HT-29 (cell line): ENCODE results near the gene SLC35A3. TPM values are rescaled to one million over a fixed set of nuclear protein-coding genes. Genes with fewer than 3 reads are reported as not detected.
"Not testable (repeated sequence)": the region's sequence is repeated elsewhere in the genome, so short reads cannot be mapped to it uniquely, and the experiment has no call there.

Experiments used
- DNase-seq: peaks from one replicate; pipeline ENCODE4 v3.0.0-alpha.2; 2015; ENCODE audit warnings: low spot score
- total RNA-seq: library from RNA; depleted of rRNA; stranded (reverse); fragments of >200 nt; shearing (Covaris generic); gene quantifications from 2 replicates; pipeline ENCODE4 v1.2.3, GENCODE V29; 2014

Gene SLC35A3
- total RNA-seq, 1 experiment from 2014 or later: 30.8 TPM

GRCh38 chr1:99972066-99972465 lies 2.3 kb downstream of the SLC35A3 start:
- not testable (repeated sequence) for DNase-seq

GRCh38 chr1:99975529-99975928 lies 5.7 kb downstream of the SLC35A3 start:
- no peak for DNase-seq

GRCh38 chr1:99977326-99977725 lies 7.5 kb downstream of the SLC35A3 start:
- not testable (repeated sequence) for DNase-seq

- no peak for DNase-seq
Observed at GRCh38 chr1:99978218-99978617, 8.4 kb downstream of the SLC35A3 start.

DNA sequence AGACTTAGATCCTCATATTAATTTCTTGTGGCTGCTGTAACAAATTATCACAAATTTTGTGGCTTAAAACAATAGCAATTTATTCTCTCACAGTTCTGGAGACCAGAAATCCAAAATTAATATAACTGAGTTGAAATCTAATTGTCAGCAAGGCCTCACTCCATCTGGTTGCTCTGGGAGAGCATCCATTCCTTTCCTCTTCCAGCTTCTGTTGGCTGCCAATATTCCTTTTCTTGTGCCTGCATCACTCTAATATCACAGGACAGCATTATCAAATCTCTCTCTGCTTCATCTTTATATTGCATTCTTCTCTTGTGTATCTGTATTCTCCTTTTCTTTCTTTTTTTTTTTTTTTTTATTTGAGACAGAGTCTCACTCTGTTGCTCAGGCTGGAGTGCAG lies 9.3 kb downstream of the SLC35A3 start:
- no peak for DNase-seq

DNA sequence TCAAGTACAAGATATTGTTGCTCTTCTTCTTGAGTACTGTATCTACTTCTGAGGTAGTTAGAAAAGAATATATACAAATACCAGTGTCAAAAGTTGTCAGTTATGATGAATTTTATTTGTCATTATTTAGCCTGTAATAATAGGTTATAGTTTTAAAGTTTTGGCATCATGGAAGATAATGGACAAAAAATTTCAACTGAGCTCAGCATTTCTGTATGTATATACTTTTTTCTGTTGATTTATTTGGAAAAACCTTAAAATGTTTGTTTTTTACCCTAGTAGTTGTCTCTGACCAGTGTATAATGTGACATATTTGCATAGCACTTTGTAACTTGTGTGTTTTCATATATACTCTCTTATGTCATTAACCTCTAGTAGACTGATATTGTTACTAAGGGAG lies 11.1 kb downstream of the SLC35A3 start:
- DNase-seq: no peak

GRCh38 chr1:99986656-99987225 lies 16.9 kb downstream of the SLC35A3 start:
- no peak for DNase-seq

DNA sequence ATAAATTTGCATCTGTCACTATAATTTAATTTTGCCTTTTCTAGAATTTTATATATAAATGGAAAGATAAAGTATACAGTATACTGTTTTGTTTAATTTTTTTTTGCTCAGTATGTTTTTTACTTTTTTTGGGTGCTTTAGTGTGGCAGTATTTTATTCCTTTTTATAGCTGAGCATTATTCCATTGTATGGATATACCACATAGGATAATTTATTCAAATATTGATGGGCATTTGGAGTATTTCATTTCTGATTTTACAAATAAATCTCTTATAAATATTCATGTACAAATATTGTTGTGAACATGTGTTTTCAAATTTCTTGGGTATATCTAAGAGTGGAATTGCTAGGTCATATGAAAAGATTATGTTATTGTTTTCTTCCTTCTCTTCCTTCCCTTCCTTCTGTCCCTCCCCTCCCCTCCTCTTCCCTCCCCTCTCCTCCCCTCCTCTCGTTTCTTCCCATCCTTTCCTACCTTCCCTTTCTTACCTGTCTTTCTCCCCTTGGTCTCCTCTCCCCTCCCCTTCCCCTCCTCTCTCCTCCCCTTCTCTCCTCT lies 18.5 kb downstream of the SLC35A3 start:
- DNase-seq: no peak

- no peak for DNase-seq
Observed at GRCh38 chr1:99992044-99992722, 22.4 kb downstream of the SLC35A3 start.

GRCh38 chr1:99992760-99993467 lies 23.1 kb downstream of the SLC35A3 start:
- no peak for DNase-seq

DNA sequence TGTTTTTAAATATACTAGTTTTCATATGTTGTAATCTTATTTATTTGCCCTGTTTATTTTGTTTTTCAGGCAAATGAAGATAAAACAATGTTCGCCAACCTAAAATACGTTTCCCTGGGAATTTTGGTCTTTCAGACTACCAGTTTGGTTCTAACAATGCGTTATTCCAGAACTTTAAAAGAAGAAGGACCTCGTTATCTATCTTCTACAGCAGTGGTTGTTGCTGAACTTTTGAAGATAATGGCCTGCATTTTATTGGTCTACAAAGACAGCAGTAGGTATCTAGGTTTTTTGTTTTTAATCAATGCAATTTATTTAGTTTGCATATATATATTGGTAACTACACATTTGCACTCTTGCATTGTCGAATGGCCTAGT lies 23.7 kb downstream of the SLC35A3 start:
- no peak for DNase-seq

DNA sequence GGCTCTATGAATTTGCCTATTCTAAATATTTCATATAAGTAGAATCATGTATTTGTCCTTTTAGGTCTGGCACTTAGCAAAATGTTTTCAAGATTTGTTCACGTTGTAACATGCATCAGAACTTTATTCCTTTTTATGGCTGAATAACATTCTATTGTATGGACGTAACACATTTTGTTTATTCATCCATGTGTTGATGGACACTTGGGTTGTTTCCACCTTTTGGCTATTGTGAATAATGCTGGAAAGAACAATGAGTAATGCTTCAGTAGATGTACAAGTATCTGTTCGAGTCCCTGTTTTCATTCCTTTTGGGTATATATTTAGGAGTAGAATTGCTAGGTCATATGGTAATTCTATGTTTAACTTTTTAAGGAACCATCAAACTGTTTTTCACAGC lies 24.7 kb downstream of the SLC35A3 start:
- DNase-seq: no peak

DNA sequence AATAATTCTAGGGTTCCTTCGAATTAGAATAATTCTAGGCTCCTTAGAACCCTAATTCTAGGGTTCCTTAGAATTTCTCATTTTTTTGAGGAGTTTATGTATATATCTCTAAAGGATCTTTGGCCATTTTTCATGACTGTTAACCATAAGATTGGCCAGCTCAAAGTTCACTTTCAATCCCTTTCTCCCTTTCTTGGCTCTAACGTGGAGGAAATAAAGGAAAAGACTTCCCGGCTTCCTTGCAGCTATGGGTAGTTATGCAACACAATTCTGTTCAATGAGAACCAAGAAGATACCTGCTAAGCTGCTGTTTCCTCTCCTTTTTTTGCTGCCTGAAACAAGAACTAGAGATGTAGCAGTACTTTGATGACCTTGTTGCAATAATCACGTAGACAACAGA lies 27.2 kb downstream of the SLC35A3 start:
- no peak for DNase-seq

GRCh38 chr1:100001462-100001861 lies 31.7 kb downstream of the SLC35A3 start:
- no peak for DNase-seq

DNA sequence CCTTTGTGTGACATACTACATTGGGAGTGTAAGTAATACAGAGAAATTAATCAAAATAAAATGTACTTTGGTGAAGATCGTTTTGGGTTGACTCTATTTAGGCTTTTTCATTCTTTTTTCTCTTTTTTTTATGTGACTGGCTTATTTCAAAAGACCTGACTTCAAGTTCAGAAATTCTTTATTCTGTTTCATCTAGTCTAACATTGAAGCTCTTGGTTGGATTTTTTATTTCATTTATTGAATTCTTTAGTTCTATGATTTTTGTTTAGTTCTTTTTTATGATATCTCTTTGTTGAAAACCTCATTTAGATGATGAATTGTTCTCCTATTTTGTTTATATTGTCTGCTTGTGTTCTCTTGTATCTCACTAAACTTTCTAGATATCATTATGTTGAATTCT lies 35.6 kb downstream of the SLC35A3 start:
- no peak for DNase-seq

DNA sequence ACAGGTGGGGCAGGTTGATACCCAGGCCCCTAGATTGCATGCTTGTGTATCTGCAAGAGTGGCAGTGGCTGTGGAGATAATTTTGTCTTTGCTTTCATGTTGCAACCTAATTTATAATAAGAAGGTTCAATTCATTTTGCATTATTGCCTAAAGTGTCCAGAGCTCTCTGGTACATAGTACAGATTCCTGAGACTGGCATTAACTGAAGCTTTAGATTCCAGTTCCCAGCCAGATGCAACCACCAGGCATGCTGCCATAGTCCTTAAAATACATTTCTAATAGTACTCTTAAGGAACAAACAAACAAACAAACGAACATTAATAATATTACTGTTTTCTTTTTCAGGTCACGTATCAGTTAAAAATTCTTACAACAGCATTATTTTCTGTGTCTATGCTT lies 36.9 kb downstream of the SLC35A3 start:
- DNase-seq: no peak

DNA sequence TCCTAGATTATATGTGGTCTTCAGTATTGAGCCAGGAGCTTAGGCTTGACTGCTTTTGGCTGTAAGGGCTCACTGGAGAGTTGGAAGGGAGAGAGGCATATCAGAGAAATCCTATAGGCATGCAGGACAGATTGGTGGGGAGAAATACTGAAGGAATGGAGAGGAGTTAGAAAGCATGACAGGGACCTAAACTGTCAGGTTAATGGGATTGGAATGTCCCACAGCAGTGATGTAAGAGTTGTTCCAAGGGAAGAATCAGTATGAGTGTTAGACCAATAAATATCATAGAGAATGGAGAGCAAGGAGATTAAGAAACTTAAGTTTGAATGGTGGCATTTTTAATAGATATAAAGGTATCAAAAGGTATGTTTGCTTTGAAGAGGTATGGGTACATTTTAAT lies 39.7 kb downstream of the SLC35A3 start:
- no peak for DNase-seq

DNA sequence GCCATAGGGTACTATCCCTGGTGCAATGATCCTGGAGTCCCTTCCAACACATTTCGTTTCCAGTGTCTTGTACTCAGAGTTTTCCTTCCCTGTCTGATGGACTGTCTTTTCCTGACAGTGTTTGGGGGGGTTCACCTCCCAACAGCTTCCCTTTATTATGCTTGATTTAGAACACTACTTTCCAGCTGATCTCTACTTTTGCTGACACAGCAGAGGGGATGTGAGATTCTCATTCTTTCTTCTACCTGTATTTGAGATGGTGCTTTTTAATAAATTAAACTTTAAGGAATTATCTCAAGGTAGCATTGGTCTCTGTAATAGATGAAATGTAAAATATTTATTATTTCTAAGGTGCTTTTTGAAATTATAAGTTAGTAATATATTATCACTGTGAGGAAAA lies 41.0 kb downstream of the SLC35A3 start:
- no peak for DNase-seq

- DNase-seq: no peak
Observed at GRCh38 chr1:100019220-100019619, 49.4 kb downstream of the SLC35A3 start.

- DNase-seq: no peak
Observed at GRCh38 chr1:100023482-100023881, 53.7 kb downstream of the SLC35A3 start.

DNA sequence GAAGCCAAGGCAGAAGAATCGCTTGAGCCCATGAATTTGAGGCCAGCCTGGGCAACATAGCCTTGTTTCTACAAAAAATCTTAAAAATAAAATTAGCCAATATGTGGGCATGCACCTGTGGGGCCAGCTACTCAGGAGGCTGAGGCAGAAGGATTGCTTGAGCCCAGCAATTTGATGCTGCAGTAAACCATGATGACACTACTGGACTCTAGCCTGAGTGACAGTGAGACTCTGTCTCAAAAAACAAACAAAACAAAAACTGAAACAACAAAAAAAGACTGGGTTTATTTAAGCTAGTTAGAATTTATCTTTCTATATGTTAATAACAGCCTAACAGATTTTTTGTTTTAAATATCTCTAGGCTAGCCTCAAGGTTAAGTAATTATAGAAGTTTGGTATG lies 57.4 kb downstream of the SLC35A3 start:
- no peak for DNase-seq

DNA sequence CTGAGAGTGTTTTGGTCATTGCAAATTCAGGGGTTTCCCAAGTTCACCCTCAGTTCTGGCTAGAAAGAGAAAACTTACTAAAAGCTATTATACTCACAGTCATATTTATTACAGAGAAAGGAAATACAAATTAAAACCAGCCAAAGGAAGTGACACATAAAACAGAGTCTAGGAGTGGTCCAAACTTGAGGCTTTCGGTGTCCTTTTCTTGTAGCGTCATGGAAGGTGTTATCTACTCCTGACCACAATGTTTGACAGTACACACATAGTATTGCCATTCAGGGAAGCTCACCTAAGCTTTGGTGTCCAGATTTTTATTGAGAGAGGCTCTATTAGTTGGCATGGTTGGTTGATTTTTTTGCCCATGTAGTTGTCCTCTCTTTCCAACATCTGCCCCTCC lies 59.0 kb downstream of the SLC35A3 start:
- no peak for DNase-seq

DNA sequence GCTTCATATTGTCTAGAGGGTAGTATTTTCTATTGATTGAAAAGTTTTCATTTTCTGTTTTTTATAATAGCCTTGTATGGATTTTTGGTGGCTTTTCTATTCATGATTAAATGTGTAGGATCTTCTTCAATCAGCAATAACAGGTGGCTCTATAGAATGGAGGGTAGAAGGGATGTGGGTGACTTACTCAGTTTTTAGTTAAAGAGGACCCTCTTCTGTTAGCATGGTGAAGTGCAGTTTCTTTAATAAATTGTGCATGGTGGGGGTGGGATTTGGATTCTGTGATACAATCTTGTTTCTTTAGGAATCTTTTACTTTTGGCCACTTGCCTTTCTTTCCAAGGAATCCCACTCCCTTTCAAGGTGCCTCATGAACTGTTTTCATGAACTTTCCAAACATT lies 64.7 kb downstream of the SLC35A3 start:
- peak; percentile 26 for DNase-seq
